Measurements from ENCODE around the gene MCAM.

MCAM gene, protein sequence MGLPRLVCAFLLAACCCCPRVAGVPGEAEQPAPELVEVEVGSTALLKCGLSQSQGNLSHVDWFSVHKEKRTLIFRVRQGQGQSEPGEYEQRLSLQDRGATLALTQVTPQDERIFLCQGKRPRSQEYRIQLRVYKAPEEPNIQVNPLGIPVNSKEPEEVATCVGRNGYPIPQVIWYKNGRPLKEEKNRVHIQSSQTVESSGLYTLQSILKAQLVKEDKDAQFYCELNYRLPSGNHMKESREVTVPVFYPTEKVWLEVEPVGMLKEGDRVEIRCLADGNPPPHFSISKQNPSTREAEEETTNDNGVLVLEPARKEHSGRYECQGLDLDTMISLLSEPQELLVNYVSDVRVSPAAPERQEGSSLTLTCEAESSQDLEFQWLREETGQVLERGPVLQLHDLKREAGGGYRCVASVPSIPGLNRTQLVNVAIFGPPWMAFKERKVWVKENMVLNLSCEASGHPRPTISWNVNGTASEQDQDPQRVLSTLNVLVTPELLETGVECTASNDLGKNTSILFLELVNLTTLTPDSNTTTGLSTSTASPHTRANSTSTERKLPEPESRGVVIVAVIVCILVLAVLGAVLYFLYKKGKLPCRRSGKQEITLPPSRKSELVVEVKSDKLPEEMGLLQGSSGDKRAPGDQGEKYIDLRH

DNA sequence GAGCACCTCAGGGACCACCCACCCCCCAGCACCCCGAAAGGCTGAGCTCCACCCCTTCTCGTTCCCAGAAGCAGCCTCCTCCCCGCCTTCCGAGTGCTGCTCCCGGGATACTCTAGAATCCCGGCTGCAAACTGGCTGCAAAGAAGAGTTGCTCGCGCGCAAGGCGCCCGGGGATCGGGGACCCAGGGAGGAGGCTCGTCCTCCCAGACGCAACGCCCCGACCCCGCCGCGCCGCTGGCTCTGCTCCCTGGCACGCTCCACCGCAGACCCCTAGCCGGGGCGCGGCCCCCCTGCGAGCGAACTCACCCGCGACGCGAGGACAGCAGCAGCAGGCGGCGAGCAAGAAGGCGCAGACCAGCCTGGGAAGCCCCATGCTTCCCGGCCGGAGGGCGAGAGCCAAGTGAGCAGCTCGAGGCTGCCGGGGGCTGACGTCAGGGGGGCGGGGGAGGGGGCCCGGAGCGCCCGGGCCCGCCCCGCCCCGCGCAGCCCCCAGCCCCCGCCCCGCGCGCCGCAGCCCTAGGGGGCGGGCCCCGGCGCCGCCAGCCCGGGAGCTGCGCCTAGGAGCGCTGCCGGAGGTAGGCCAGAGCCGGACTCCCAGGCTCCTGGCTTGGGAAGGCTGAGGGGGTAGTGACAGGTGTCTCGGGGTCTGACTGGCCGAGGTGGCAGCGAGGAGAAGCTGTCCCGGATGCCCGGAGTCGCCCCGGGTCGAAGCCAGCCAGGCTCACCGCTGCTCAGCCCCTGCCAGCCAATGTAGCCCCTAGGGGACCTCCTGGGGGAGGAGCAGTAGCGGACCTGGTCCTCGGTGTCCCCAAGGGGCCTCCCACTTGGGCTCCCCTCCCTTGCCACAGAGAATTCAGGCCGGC, at the start of gene MCAM:
MCAM (minus strand) TSS at position 402 of the 863 bp plus-strand sequence; CDS start at position 373, 29 bp downstream.
- DNase-seq (ENCODE audit: low read depth in 2 of 2, low spot score in 1 of 2), result no peak

GRCh38 chr11:119365071-119365591, 48.2 kb upstream of the MCAM start:
- no peak for DNase-seq (ENCODE audit: low read depth in 2 of 2, low spot score in 1 of 2)

DNA sequence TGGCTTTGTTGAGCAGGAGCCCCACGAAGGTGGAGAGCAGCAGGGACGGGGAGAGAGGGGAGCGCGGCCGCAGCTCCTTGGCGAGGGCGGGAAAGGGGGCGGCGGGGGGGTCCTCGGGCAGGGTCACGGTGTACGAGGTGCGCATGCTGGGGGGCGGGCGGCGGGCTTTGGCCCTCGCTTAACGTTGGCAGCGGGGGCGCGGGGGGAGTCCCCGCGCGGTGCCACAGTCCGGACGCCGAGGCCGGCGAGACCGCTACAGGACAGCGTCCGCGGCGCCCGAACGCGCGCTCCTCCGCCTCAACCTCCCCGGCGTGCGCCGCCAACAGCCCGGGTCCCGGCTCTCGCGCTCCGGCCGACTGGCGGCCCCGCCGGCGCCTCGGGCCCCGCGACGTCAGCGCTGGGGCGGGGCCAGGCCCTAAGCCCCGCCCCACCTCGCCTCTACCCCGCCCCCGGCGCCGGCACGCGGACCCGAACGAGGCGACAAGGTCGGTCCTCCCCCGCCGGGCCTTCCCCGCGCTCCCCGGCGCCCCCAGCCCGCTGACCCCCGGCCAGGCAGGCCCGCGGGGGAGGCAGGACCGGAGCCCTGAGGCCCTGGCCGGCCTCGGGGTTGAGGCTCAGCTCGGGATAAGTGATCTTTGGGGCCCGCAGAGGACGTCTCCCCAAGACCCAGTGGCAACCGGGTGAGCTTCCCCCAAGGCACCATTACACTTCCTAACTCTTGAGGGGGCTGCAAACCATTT, 47.1 kb upstream of the MCAM start:
- peak; percentile 20 to 28 for DNase-seq (ENCODE audit: low read depth in 2 of 2, low spot score in 1 of 2)

- DNase-seq (ENCODE audit: low read depth in 2 of 2, low spot score in 1 of 2), result no peak
These were observed 46.3 kb upstream of the MCAM start for GRCh38 chr11:119363081-119363850.

GRCh38 chr11:119362741-119363080, 45.8 kb upstream of the MCAM start:
- no peak for DNase-seq (ENCODE audit: low read depth in 2 of 2, low spot score in 1 of 2)

- no peak for DNase-seq (ENCODE audit: low read depth in 2 of 2, low spot score in 1 of 2)
These were observed 45.2 kb upstream of the MCAM start for GRCh38 chr11:119361941-119362725.

GRCh38 chr11:119361056-119361787, 44.3 kb upstream of the MCAM start:
- DNase-seq (ENCODE audit: low read depth in 2 of 2, low spot score in 1 of 2), result no peak

GRCh38 chr11:119359365-119360214, 42.7 kb upstream of the MCAM start:
- DNase-seq (ENCODE audit: low read depth in 2 of 2, low spot score in 1 of 2), result no peak

DNA sequence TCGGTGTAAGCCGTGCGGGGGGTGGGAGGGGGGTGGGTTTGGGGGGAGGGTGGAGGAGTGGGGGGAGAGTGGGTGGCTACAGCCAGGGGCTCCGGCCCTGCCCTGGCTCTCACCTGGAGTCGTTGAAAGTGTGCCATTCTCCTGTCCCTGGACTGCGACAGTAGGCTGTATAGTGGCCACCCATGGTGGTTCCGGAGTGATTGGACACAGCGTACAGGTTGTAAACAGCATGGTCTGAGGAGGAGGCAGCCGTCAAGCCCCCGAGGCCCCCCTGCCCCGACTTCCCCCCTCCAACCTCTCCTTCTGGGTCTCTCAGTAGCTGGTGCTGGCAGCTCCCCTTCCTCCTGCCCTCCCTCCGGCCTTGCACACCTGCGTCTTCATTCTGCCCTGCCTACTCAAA, 40.1 kb upstream of the MCAM start:
- no peak for DNase-seq (ENCODE audit: low read depth in 2 of 2, low spot score in 1 of 2)

GRCh38 chr11:119356349-119357031, 39.6 kb upstream of the MCAM start:
- peak; percentile 34 to 44 for DNase-seq (ENCODE audit: low read depth in 2 of 2, low spot score in 1 of 2)

DNA sequence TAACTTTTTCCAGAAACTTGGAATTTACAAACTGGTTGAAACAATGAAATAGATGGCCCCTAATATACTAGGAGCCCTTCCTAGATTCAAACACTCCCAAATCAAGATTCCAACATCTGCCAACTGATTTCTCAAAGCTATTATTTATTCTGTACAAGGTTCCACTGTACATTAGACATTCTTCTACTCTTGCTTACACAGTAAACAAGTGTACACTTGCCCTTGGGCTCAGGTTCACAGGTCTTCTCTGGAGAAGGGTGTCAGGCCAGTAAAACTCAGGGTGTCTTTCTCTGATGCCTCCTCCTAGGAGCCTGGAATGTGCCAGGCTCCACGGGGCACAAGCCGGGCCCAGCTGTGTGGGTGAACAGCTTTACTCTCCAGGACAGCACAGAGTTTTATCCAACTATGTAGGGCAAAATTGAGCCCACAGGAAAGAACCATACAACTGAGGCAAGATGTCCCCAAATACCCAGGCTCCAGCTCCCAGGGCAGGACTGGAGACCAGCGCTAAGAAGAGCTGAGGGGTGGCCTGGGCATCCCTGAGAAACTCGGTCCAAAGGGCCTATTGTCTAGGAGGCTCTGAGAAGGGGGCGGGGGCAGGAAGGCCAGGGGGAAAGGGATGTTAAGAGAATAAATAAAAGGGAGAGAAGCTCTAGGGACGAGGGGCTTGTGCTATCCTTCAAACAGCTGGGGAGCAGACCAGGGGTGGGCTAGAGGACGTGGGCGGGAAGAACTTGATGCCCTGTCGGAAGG, 38.3 kb upstream of the MCAM start:
- DNase-seq (ENCODE audit: low read depth in 2 of 2, low spot score in 1 of 2), result no peak

DNA sequence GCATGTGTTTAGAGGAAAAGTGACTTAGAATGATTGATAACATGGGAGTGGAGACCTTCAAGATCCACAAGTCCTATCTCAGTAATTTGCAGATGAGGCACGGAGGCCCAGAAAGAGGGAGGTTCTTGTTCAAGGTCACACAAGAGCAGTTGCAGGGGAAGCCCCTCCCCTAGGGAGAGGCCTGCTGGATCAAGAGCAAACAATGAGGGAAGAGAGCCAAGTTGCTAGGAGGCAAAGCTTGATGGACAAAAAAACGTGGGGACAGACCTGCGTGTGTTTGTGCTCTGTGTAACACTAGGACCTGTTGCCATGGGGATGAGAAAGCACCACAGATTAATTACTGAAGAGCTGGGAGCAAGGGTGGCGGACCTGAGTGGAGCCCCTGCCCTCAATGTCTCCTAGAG, 35.9 kb upstream of the MCAM start:
- DNase-seq (ENCODE audit: low read depth in 2 of 2, low spot score in 1 of 2), result no peak

DNA sequence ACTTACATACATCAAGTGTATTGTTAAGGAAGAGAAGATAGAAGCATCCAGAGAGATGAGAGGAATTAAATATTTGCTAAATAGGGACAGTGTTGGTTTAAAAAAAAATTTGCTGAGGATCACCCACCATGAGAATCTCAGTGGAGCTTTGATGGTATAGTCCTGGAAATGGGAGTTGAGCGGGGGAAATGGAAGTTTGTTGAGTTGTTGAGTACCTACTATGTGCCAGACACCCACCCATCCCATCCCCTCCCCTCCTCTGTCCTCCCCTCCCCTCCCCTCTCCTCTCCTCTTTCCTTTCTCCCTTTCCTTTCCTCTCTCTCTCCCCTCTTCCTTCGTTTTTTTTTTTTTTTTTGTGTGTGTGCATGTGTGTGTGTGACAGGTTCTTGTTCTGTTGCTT, 34.3 kb upstream of the MCAM start:
- no peak for DNase-seq (ENCODE audit: low read depth in 2 of 2, low spot score in 1 of 2)

DNA sequence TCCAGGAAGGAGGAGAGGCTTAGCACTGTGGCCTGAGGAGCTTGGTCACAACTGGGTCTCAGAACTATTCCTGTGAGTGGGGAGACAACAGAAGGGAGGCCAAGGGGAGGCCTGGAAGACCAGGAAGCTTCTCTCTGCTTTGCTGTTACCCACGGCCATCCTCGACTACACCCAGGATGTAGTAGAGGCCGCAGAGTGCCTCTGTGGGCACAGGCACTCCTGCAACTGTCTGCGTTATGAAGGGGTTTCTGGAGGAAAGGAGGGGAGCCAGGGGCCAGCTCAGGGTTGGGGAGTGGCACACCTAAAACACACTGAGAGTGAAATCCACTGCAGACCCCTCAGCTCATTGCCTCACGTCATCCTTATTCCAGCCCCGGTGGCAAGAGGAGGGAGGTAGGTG, 33.4 kb upstream of the MCAM start:
- no peak for DNase-seq (ENCODE audit: low read depth in 2 of 2, low spot score in 1 of 2)

GRCh38 chr11:119347940-119348605, 31.1 kb upstream of the MCAM start:
- no peak for DNase-seq (ENCODE audit: low read depth in 2 of 2, low spot score in 1 of 2)

GRCh38 chr11:119347242-119347641, 30.3 kb upstream of the MCAM start:
- DNase-seq (ENCODE audit: low read depth in 2 of 2, low spot score in 1 of 2), result no peak

All from stimulated activated CD8-positive, alpha-beta memory T cell treated with anti-CD3 and anti-CD28 coated beads, Interleukin-4, amount 100 ng/mL, for 1 hour (primary cell).